H9 (cell line): ENCODE results near the gene LYRM7. TPM values are rescaled to one million over a fixed set of nuclear protein-coding genes. Genes with fewer than 3 reads are reported as not detected.

Experiments used
- DNase-seq: peaks from one replicate; pipeline ENCODE4 v3.0.0-alpha.2; 2017
- H2AFZ ChIP-seq: one replicate; pipeline ENCODE4 v1.6.1; 2013; ENCODE audit warnings: mild to moderate bottlenecking, low read length, control low read depth, moderate library complexity
- H2AK5ac ChIP-seq: 2 replicates; pipeline ENCODE4 v1.6.1; 2013; ENCODE audit warnings: low read length, control low read depth, mixed read lengths; ENCODE audit not compliant: insufficient read length
- H2BK120ac ChIP-seq: one replicate; pipeline ENCODE4 v1.6.1; 2013; ENCODE audit warnings: low read depth, mild to moderate bottlenecking, low read length, control low read depth, inconsistent platforms; ENCODE audit not compliant: poor library complexity, severe bottlenecking
- H2BK12ac ChIP-seq: 2 replicates; pipeline ENCODE4 v1.6.1; 2013; ENCODE audit warnings: low read length, control low read depth, mixed read lengths, low read depth; ENCODE audit not compliant: insufficient read length
- H2BK15ac ChIP-seq: 2 replicates; pipeline ENCODE4 v1.6.1; 2013; ENCODE audit warnings: low read depth, low read length, control low read depth
- H2BK20ac ChIP-seq: one replicate; pipeline ENCODE4 v1.6.1; 2013; ENCODE audit warnings: low read depth, mild to moderate bottlenecking, low read length, control low read depth, inconsistent platforms; ENCODE audit not compliant: poor library complexity, severe bottlenecking
- H2BK5ac ChIP-seq: 2 replicates; pipeline ENCODE4 v1.6.1; 2013; ENCODE audit warnings: low read length, control low read depth, mixed read lengths; ENCODE audit not compliant: insufficient read length
- H3K14ac ChIP-seq: 2 replicates; pipeline ENCODE4 v1.6.1; 2013; ENCODE audit warnings: low read length, control low read depth; ENCODE audit not compliant: insufficient read depth
- H3K18ac ChIP-seq: 2 replicates; pipeline ENCODE4 v1.6.1; 2013; ENCODE audit warnings: low read depth, mild to moderate bottlenecking, mixed read lengths, low read length, control low read depth; ENCODE audit not compliant: insufficient read length
- H3K23ac ChIP-seq: 2 replicates; pipeline ENCODE4 v1.6.1; 2013; ENCODE audit warnings: low read length, control low read depth, mixed read lengths, low read depth; ENCODE audit not compliant: insufficient read length
- H3K23me2 ChIP-seq: 2 replicates; pipeline ENCODE4 v1.6.1; 2013; ENCODE audit warnings: low read depth, mild to moderate bottlenecking, mixed read lengths, low read length, control low read depth; ENCODE audit not compliant: insufficient read length, poor library complexity, severe bottlenecking
- H3K27ac ChIP-seq: 2 replicates; pipeline ENCODE4 v1.5.1; 2013; ENCODE audit warnings: low read length, control low read depth, mixed read lengths, low read depth; ENCODE audit not compliant: insufficient read length
- H3K27me3 ChIP-seq: 2 replicates; pipeline ENCODE4 v1.6.1; 2013; ENCODE audit warnings: low read length, control low read depth, inconsistent platforms; ENCODE audit not compliant: insufficient read depth
- H3K4ac ChIP-seq: 2 replicates; pipeline ENCODE4 v1.6.1; 2013; ENCODE audit warnings: low read depth, mild to moderate bottlenecking, control low read depth, inconsistent platforms, low read length, moderate library complexity
- H3K4me1 ChIP-seq: 2 replicates; pipeline ENCODE4 v1.6.1; 2013; ENCODE audit warnings: low read length, control low read depth, inconsistent platforms; ENCODE audit not compliant: insufficient read depth
- H3K4me2 ChIP-seq: 2 replicates; pipeline ENCODE4 v1.6.1; 2013; ENCODE audit warnings: low read length, control low read depth, mixed read lengths; ENCODE audit not compliant: insufficient read length, insufficient read depth
- H3K56ac ChIP-seq: 2 replicates; pipeline ENCODE4 v1.6.1; 2013; ENCODE audit warnings: low read depth, mild to moderate bottlenecking, mixed read lengths, low read length, control low read depth; ENCODE audit not compliant: insufficient read length
- H3K79me1 ChIP-seq: 2 replicates; pipeline ENCODE4 v1.6.1; 2013; ENCODE audit warnings: low read depth, mild to moderate bottlenecking, moderate library complexity, low read length, control low read depth, inconsistent platforms; ENCODE audit not compliant: insufficient read depth, poor library complexity, severe bottlenecking
- H3K79me2 ChIP-seq: 2 replicates; pipeline ENCODE4 v1.6.1; 2013; ENCODE audit warnings: low read length, control low read depth, inconsistent platforms; ENCODE audit not compliant: insufficient read depth
- H3K9ac ChIP-seq: 2 replicates; pipeline ENCODE4 v1.6.1; 2013; ENCODE audit warnings: low read length, control low read depth, mixed read lengths; ENCODE audit not compliant: insufficient read length; ENCODE audit errors: extremely low read depth
- H3K9me3 ChIP-seq: one replicate; pipeline ENCODE4 v1.6.1; 2013; ENCODE audit warnings: low read depth, low read length, inconsistent platforms; ENCODE audit not compliant: control insufficient read depth
- H3T11ph ChIP-seq: one replicate; pipeline ENCODE4 v1.6.1; 2013; ENCODE audit warnings: mild to moderate bottlenecking, low read length, control low read depth, inconsistent platforms
- H4K20me1 ChIP-seq: one replicate; pipeline ENCODE4 v1.6.1; 2013; ENCODE audit not compliant: control insufficient read depth, insufficient read length, insufficient read depth
- H4K5ac ChIP-seq: 2 replicates; pipeline ENCODE4 v1.6.1; 2013; ENCODE audit warnings: low read depth, mild to moderate bottlenecking, mixed read lengths, low read length, control low read depth; ENCODE audit not compliant: insufficient read length
- H4K8ac ChIP-seq: replicated peaks from 2 replicates; pipeline ENCODE4 v1.6.1; 2013; ENCODE audit warnings: low read length, control low read depth, mixed read lengths, low read depth; ENCODE audit not compliant: insufficient read length
- H4K91ac ChIP-seq: 2 replicates; pipeline ENCODE4 v1.6.1; 2013; ENCODE audit warnings: low read depth, mild to moderate bottlenecking, moderate library complexity, mixed read lengths, low read length, control low read depth; ENCODE audit not compliant: insufficient read length
- H3K27ac Mint-ChIP-seq, 3 experiments: 2 replicates in 2 of 3; 3 replicates in 1 of 3; pipeline ENCODE4 v1.8.0; 2020 to 2021; ENCODE audit warnings: mixed read lengths in 3 of 3, mild to moderate bottlenecking in 1 of 3, moderate library complexity in 1 of 3
- H3K27me3 Mint-ChIP-seq: 2 replicates; pipeline ENCODE4 v1.8.0; 2021; ENCODE audit warnings: low read depth, mild to moderate bottlenecking, moderate library complexity, mixed read lengths
- H3K36me3 Mint-ChIP-seq, 3 experiments: 2 replicates in 2 of 3; 3 replicates in 1 of 3; pipeline ENCODE4 v1.8.0; 2020 to 2021; ENCODE audit warnings: low read depth in 3 of 3, mixed read lengths in 3 of 3; ENCODE audit not compliant: insufficient read depth in 1 of 3
- H3K4me1 Mint-ChIP-seq, 2 experiments: 2 replicates each; pipeline ENCODE4 v1.8.0; 2020; ENCODE audit warnings: mixed read lengths in 2 of 2
- H3K4me3 Mint-ChIP-seq, 2 experiments: 2 replicates in 1 of 2; 3 replicates in 1 of 2; pipeline ENCODE4 v1.8.0; 2020 to 2021; ENCODE audit warnings: mild to moderate bottlenecking in 2 of 2, mixed read lengths in 2 of 2, moderate library complexity in 1 of 2
- H3K9me3 Mint-ChIP-seq, 2 experiments: 2 replicates in 1 of 2; 3 replicates in 1 of 2; pipeline ENCODE4 v1.8.0; 2020; ENCODE audit warnings: mild to moderate bottlenecking in 2 of 2, mixed read lengths in 2 of 2, moderate library complexity in 1 of 2
- WGBS: extraction: QIAGEN DNeasy Blood & Tissue Kit; methylation state at CpG from one replicate; pipeline ENCODE4 v1.1.7; 2013; ENCODE audit warnings: missing lambda C conversion rate, low lambda C conversion rate, mixed read lengths; ENCODE audit not compliant: insufficient read length; ENCODE audit errors: extremely low coverage; 5-methylcytosine and 5-hydroxymethylcytosine counted together
- total RNA-seq: library from RNA; stranded (reverse); gene quantifications from 2 replicates; pipeline ENCODE4 v1.2.1, GENCODE V29; 2021
- TF ChIP-seq, protein P1 (sequence below): fragments of 200-600 bp; sonication (generic); conservative IDR thresholded peaks from 3 replicates; pipeline ENCODE4 v1.8.0; 2021; ENCODE audit warnings: antibody characterized with exemption, mild to moderate bottlenecking

The LYRM7 gene
- total RNA-seq, 1 experiment from 2014 or later, result 7.0 TPM

DNA sequence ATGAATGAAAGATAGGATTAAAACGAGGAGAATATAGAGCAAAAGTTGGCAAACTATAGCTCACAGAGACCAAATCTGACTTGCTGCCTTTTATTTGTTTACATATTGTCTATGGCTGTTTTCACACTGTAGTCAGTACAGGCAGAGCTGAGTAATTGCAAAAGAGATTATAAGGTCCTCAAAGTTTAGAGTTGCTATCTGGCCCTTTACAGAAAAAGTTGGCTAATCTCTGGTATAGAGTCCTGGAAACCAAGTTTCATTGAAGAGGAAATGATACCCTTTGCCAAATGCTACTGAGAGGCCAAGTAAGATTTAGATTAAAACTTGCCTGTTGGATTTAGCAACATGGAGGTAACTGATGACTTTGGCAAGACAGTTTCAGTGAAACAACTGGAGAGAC, 36.0 kb downstream of the LYRM7 start:
- no peak overlapping the region for H4K91ac ChIP-seq
- no peak overlapping the region for H3K9ac ChIP-seq
- no peak overlapping the region for H3K14ac ChIP-seq
- H4K8ac ChIP-seq, result no peak overlapping the region
- no peak overlapping the region for H3K27ac ChIP-seq
- H3K4ac ChIP-seq, result no peak overlapping the region
- H3K4me1 ChIP-seq, result no peaks in the 10 kb centered on the region; the same call in 1 of the 2 replicates
- H3K4me3 Mint-ChIP-seq, result no peak overlapping the region
- H4K20me1 ChIP-seq, result no peaks in the 10 kb centered on the region
- H3K23me2 ChIP-seq, result no peaks in the 10 kb centered on the region
- H3K79me1 ChIP-seq, result no peaks in the 10 kb centered on the region
- no peak overlapping the region for H2BK15ac ChIP-seq
- no peak overlapping the region for H2BK5ac ChIP-seq
- TF ChIP-seq, protein P1, sequence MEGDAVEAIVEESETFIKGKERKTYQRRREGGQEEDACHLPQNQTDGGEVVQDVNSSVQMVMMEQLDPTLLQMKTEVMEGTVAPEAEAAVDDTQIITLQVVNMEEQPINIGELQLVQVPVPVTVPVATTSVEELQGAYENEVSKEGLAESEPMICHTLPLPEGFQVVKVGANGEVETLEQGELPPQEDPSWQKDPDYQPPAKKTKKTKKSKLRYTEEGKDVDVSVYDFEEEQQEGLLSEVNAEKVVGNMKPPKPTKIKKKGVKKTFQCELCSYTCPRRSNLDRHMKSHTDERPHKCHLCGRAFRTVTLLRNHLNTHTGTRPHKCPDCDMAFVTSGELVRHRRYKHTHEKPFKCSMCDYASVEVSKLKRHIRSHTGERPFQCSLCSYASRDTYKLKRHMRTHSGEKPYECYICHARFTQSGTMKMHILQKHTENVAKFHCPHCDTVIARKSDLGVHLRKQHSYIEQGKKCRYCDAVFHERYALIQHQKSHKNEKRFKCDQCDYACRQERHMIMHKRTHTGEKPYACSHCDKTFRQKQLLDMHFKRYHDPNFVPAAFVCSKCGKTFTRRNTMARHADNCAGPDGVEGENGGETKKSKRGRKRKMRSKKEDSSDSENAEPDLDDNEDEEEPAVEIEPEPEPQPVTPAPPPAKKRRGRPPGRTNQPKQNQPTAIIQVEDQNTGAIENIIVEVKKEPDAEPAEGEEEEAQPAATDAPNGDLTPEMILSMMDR, result no peak
- WGBS, result no CpG with 5 or more reads among the region's 1 CpG
- DNase-seq, result no peak
- no peak overlapping the region for H2AK5ac ChIP-seq
- H3K9me3 ChIP-seq, result no peaks in the 10 kb centered on the region
- no peak overlapping the region for H3K23ac ChIP-seq
- H3K4me2 ChIP-seq, result no peak overlapping the region
- no peak overlapping the region; a peak in 1 of 7 replicates for H3K27ac Mint-ChIP-seq
- H3K79me2 ChIP-seq, result no peaks in the 10 kb centered on the region
- peaks cover 12 to 27% of the 10 kb centered on the region in 2 experiments for H3K4me1 Mint-ChIP-seq
- no peak overlapping the region for H3T11ph ChIP-seq
- H3K27me3 ChIP-seq, result no peaks in the 10 kb centered on the region
- no peak overlapping the region for H3K18ac ChIP-seq
- H3K36me3 Mint-ChIP-seq, result no peaks in the 10 kb centered on the region
- no peaks in the 10 kb centered on the region; a peak in 1 of 5 replicates for H3K9me3 Mint-ChIP-seq
- H2BK120ac ChIP-seq, result no peak overlapping the region
- no peak overlapping the region for H2AFZ ChIP-seq
- no peak overlapping the region for H4K5ac ChIP-seq
- H3K27me3 Mint-ChIP-seq, result no peaks in the 10 kb centered on the region
- H2BK12ac ChIP-seq, result no peak overlapping the region
- H2BK20ac ChIP-seq, result no peak overlapping the region
- H3K56ac ChIP-seq, result no peak overlapping the region
